OCI-LY3 (cell line): ENCODE results near the gene HSBP1L1.

Experiments used
- H2AFZ ChIP-seq: fragments of 200-600, 300-600 bp; shearing (Covaris generic); 2 replicates; pipeline ENCODE4 v1.6.0; 2014; ENCODE audit warnings: antibody characterized with exemption, low read depth, low read length
- H3K27ac ChIP-seq: fragments of 200-600, 300-600 bp; sonication (generic); 2 replicates; pipeline ENCODE4 v1.5.1; 2014; ENCODE audit warnings: mild to moderate bottlenecking, low read length, moderate library complexity, mixed read lengths
- H3K27me3 ChIP-seq: fragments of 200-600, 300-600 bp; sonication (generic); 2 replicates; pipeline ENCODE4 v1.6.1; 2014; ENCODE audit warnings: low read depth, low read length, mixed read lengths
- H3K36me3 ChIP-seq: fragments of 200-600, 300-600 bp; sonication (generic); replicated peaks from 2 replicates; pipeline ENCODE3; 2014; ENCODE audit warnings: low read depth, low read length, mixed read lengths
- H3K4me1 ChIP-seq: fragments of 300-600, 200-600 bp; sonication (generic); 2 replicates; pipeline ENCODE4 v1.6.1; 2014; ENCODE audit warnings: low read length, mixed read lengths
- H3K4me2 ChIP-seq: fragments of 200-600, 300-600 bp; sonication (generic); 2 replicates; pipeline ENCODE4 v1.6.1; 2014; ENCODE audit warnings: low read length, mixed read lengths
- H3K4me3 ChIP-seq: fragments of 300-600, 200-600 bp; sonication (generic); 2 replicates; pipeline ENCODE4 v1.5.1; 2014; ENCODE audit warnings: antibody characterized with exemption, mild to moderate bottlenecking, low read length, moderate library complexity
- H3K79me2 ChIP-seq: fragments of 300-600, 200-600 bp; shearing (Covaris generic); 2 replicates; pipeline ENCODE4 v1.6.1; 2014; ENCODE audit warnings: mild to moderate bottlenecking, low read length, mixed read lengths
- H3K9ac ChIP-seq: fragments of 300-600, 200-600 bp; shearing (Covaris generic); 2 replicates; pipeline ENCODE4 v1.6.0; 2014; ENCODE audit warnings: mild to moderate bottlenecking, low read length, moderate library complexity
- H3K9me3 ChIP-seq: fragments of 200-600, 300-600 bp; shearing (Covaris generic); 2 replicates; pipeline ENCODE4 v1.6.1; 2014; ENCODE audit warnings: low read length, mixed read lengths; ENCODE audit not compliant: insufficient read depth
- H4K20me1 ChIP-seq: fragments of 200-600, 300-600 bp; sonication (generic); 2 replicates; pipeline ENCODE4 v1.6.1; 2016; ENCODE audit warnings: low read length, mixed read lengths; ENCODE audit not compliant: insufficient read depth
- EZH2phosphoT487 ChIP-seq: fragments of 200-600 bp; shearing (Covaris generic); IDR thresholded peaks from 2 replicates; pipeline ENCODE4 v1.6.1; 2018; ENCODE audit warnings: antibody characterized with exemption, mixed run types, low read depth
- TF ChIP-seq, protein P1 (sequence below): fragments of 200-600, 300-600 bp; sonication (generic); IDR thresholded peaks from 2 replicates; pipeline ENCODE4 v1.5.1; 2014; ENCODE audit warnings: antibody characterized with exemption, low read length, low read depth

Gene HSBP1L1

DNA sequence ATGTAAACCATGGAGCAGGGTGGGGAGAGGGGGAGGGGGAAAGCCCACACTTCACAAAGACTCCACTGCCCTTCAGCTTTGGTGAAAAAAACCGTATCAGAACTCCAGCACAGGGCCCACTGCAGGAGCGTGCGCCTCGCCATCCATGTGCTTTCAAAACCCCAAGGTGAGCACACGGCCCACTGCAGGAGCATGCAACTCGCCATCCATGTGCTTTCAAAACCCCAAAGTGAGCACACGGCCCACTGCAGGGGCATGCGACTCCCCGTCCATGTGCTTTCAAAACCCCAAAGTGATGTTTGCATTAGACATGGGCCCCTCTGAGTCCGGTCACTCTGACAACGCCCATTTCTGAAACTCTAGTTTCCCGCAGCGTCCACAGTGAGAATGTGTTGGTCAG lies 16.1 kb downstream of the HSBP1L1 start:
- Histone ChIP-seq H3K9ac (no peak overlapping the region), H3K27me3 (no peaks in the 10 kb centered on the region), H4K20me1 (peaks cover 98% of the 10 kb centered on the region), H3K27ac (no peak overlapping the region), H3K79me2 (peaks cover 100% of the 10 kb centered on the region), H3K9me3 (no peaks in the 10 kb centered on the region), H3K36me3 (peaks cover 75% of the 10 kb centered on the region), H3K4me1 (no peaks in the 10 kb centered on the region), H3K4me3 (no peak overlapping the region), H2AFZ (no peak overlapping the region), H3K4me2 (no peak overlapping the region)
- no peak for TF ChIP-seq EZH2phosphoT487
- TF ChIP-seq, protein P1, sequence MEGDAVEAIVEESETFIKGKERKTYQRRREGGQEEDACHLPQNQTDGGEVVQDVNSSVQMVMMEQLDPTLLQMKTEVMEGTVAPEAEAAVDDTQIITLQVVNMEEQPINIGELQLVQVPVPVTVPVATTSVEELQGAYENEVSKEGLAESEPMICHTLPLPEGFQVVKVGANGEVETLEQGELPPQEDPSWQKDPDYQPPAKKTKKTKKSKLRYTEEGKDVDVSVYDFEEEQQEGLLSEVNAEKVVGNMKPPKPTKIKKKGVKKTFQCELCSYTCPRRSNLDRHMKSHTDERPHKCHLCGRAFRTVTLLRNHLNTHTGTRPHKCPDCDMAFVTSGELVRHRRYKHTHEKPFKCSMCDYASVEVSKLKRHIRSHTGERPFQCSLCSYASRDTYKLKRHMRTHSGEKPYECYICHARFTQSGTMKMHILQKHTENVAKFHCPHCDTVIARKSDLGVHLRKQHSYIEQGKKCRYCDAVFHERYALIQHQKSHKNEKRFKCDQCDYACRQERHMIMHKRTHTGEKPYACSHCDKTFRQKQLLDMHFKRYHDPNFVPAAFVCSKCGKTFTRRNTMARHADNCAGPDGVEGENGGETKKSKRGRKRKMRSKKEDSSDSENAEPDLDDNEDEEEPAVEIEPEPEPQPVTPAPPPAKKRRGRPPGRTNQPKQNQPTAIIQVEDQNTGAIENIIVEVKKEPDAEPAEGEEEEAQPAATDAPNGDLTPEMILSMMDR: no peak

DNA sequence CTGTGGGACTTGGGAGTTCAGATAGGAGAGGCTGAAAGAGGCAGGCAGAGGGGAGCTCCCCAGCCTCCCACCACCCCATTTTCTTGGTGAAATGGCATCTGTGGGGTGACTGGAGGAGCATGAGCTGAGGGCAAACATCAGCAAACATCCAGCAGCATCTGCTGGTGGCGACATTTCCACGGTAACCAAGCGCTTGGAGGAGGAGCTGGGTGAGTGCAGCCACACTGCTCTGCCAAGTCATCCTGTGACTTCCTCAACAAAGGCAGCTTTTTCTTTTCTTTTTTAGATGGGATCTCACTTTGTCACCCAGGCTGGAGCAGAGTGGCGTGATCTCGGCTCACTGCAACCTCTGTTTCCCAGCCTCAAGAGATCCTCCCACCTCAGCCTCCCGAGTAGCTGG lies 18.3 kb downstream of the HSBP1L1 start:
- Histone ChIP-seq H3K9me3 (no peaks in the 10 kb centered on the region), H3K4me2 (no peak overlapping the region), H3K4me1 (peaks cover 12% of the 10 kb centered on the region), H3K79me2 (peaks cover 100% of the 10 kb centered on the region), H3K4me3 (no peak overlapping the region), H4K20me1 (peaks cover 97% of the 10 kb centered on the region), H3K36me3 (peaks cover 66% of the 10 kb centered on the region), H3K27me3 (no peaks in the 10 kb centered on the region), H2AFZ (no peak overlapping the region), H3K27ac (no peak overlapping the region), H3K9ac (no peak overlapping the region)
- TF ChIP-seq EZH2phosphoT487: no peak
- TF ChIP-seq, protein P1: no peak

DNA sequence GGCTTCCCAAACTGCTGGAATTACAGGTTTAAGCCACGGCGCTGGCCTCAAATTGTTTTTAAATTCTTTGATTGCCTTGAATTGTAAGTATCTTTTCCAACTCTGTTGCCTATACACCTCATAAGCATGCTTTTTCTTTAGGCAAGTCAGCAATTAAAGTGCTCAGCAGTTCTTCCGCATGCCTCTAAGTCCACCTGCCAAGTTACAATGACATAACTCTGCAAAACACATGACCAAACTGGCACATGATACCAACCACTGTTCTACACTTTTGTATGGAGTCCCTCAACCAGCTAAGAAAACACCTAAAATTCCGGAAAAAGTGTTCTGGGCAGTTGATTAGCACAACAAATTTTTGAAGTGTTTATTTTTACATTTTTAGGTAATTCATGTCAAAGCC lies 18.8 kb downstream of the HSBP1L1 start:
- TF ChIP-seq EZH2phosphoT487: no peak
- TF ChIP-seq, protein P1: no peak
- peaks cover 100% of the 10 kb centered on the region for H3K79me2 ChIP-seq
- no peak overlapping the region for H3K9ac ChIP-seq
- no peak overlapping the region for H3K4me2 ChIP-seq
- H3K4me3 ChIP-seq: no peak overlapping the region
- no peaks in the 10 kb centered on the region for H3K9me3 ChIP-seq
- no peaks in the 10 kb centered on the region for H3K27me3 ChIP-seq
- H2AFZ ChIP-seq: no peak overlapping the region
- H3K4me1 ChIP-seq: peaks cover 12% of the 10 kb centered on the region
- peaks cover 62% of the 10 kb centered on the region for H3K36me3 ChIP-seq
- H3K27ac ChIP-seq: no peak overlapping the region
- peaks cover 93% of the 10 kb centered on the region for H4K20me1 ChIP-seq

DNA sequence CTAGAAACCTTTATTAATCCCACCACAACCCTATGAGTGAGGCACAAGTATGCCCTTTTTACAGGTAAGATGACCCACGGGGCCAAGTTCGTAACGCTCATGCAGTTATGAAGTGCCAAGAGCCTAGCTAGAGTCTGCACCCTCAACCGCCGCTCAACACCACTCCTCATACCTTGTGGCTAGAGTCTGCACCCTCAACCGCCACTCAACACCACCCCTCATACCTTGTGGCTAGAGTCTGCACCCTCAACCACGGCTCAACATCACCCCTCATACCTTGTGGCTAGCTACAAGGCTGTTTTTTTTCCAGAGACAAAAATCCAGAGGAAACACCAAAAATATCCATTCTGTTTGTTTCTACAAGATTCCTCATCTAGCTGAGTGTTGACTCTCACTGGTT lies 19.4 kb downstream of the HSBP1L1 start:
- peaks cover 62% of the 10 kb centered on the region for H3K36me3 ChIP-seq
- no peak overlapping the region for H3K4me2 ChIP-seq
- H3K4me3 ChIP-seq: no peak overlapping the region
- H3K27me3 ChIP-seq: no peaks in the 10 kb centered on the region
- peaks cover 12% of the 10 kb centered on the region for H3K4me1 ChIP-seq
- H2AFZ ChIP-seq: no peak overlapping the region
- H3K9me3 ChIP-seq: no peaks in the 10 kb centered on the region
- TF ChIP-seq, protein P1: no peak
- TF ChIP-seq EZH2phosphoT487: no peak
- H3K27ac ChIP-seq: no peak overlapping the region
- H3K79me2 ChIP-seq: peaks cover 100% of the 10 kb centered on the region
- no peak overlapping the region for H3K9ac ChIP-seq
- H4K20me1 ChIP-seq: peaks cover 89% of the 10 kb centered on the region
